Measurements from ENCODE around the gene VAV3. TPM values are rescaled to one million over a fixed set of nuclear protein-coding genes. Genes with fewer than 3 reads are reported as not detected.

The VAV3 gene
- total and polyA plus RNA-seq, 2 of the 8 experiments (the other 6 are each of a cell fraction or from before 2014, with no cell fraction given) = 2.9 to 7.9 TPM

- Histone ChIP-seq H3K36me3 (ENCODE audit: control insufficient read depth in 2 of 4, insufficient read depth in 4 of 4, low read length in 3 of 4) (no peaks in the 10 kb centered on the region), H3K18ac (ENCODE audit: extremely low read depth, low read length) (no peak overlapping the region), H3K27ac (ENCODE audit: low read depth, low read length) (no peak overlapping the region), H3K14ac (ENCODE audit: insufficient read length) (no peak overlapping the region), H2BK15ac (ENCODE audit: low read length) (no peak overlapping the region), H3K79me1 (ENCODE audit: low read depth, low read length) (no peaks in the 10 kb centered on the region), H4K8ac (ENCODE audit: extremely low read depth, insufficient read depth, low read length) (no peak overlapping the region), H3K4ac (replicated peaks; ENCODE audit: insufficient read length, low read depth, low read length) (no peak overlapping the region), H3K4me3 (ENCODE audit: extremely low read depth in 1 of 4, insufficient read depth in 2 of 4, low read depth in 3 of 4, low read length in 4 of 4) (no peak overlapping the region), H3K27me3 (replicated peaks in 1 of 4; ENCODE audit: control insufficient read depth in 3 of 4, extremely low read depth in 1 of 4, insufficient read depth in 3 of 4, low read length in 3 of 4) (no peaks in the 10 kb centered on the region), H2AFZ (ENCODE audit: low read length) (no peak overlapping the region), H3K9me3 (ENCODE audit: insufficient read depth in 2 of 2, low read depth in 1 of 2, low read length in 1 of 2) (no peaks in the 10 kb centered on the region), H3K9ac (replicated peaks in 1 of 4; ENCODE audit: extremely low read depth in 1 of 4, low read depth in 3 of 4, low read length in 3 of 4) (no peak overlapping the region), H4K91ac (replicated peaks; ENCODE audit: insufficient read length, low read length) (no peak overlapping the region), H3K4me2 (ENCODE audit: insufficient read depth in 1 of 2, low read depth in 2 of 2, low read length in 2 of 2) (no peak overlapping the region), H4K20me1 (replicated peaks in 1 of 2; ENCODE audit: control insufficient read depth in 1 of 2, insufficient read depth in 2 of 2, low read length in 2 of 2) (no peaks in the 10 kb centered on the region), H2BK120ac (replicated peaks; ENCODE audit: low read depth, low read length) (no peak overlapping the region), H3K56ac (replicated peaks; ENCODE audit: insufficient read length, low read depth, low read length) (no peak overlapping the region), H3K23me2 (ENCODE audit: low read depth, low read length) (no peaks in the 10 kb centered on the region), H4K5ac (ENCODE audit: insufficient read length, low read depth, low read length) (no peak overlapping the region), H2BK5ac (ENCODE audit: low read depth, low read length) (no peak overlapping the region), H3K79me2 (ENCODE audit: control insufficient read depth in 1 of 2, insufficient read depth in 2 of 2, low read length in 2 of 2) (no peaks in the 10 kb centered on the region), H3K23ac (ENCODE audit: insufficient read length) (no peak overlapping the region), H3K4me1 (replicated peaks in 1 of 4; ENCODE audit: control insufficient read depth in 3 of 4, insufficient read depth in 4 of 4, low read length in 3 of 4) (peaks cover 0 to 10% (median 7%) of the 10 kb centered on the region in 4 experiments; a peak in 4 of 7 replicates), H2BK12ac (ENCODE audit: low read depth, low read length) (no peak overlapping the region), H2AK5ac (ENCODE audit: low read depth, low read length) (no peak overlapping the region), H2BK20ac (ENCODE audit: low read length) (no peak overlapping the region)
- CTCF ChIA-PET (ENCODE audit: partially characterized antibody) = interaction anchor here (0.6 to 7.8 kb wide), 14 partner anchors 9 to 1500 kb away, joined by 3 to 69 read pairs (median 4); no protein-coding TSS in a partner anchor
- FAIRE-seq (no peak), DNase-seq (ENCODE audit: low read depth in 1 of 2, low spot score in 2 of 2) (no peak)
- POLR2A ChIA-PET (ENCODE audit: partially characterized antibody) = no interaction called here
- 87% methylated on average over 2 of the region's 2 CpGs; no CpG with 5 or more reads in 1 of the 2 experiments for WGBS, 2 experiments (ENCODE audit: extremely low coverage in 1 of 2, insufficient coverage in 1 of 2, insufficient read length in 1 of 2, insufficient replicate concordance in 2 of 2, low coverage in 1 of 2, low lambda C conversion rate in 2 of 2, missing lambda C conversion rate in 1 of 2)
- TF ChIP-seq ATF3 (IDR thresholded peaks at IDR 0.05; ENCODE audit: insufficient read depth, low read depth, low read length) (no peak), EP300 (IDR thresholded peaks at IDR 0.05; ENCODE audit: borderline replicate concordance in 1 of 2, low read depth in 2 of 2, low read length in 2 of 2) (no peak), CHD1 (IDR thresholded peaks at IDR 0.05; ENCODE audit: low read depth, low read length) (no peak)
Measured at GRCh38 chr1:107526524-107527198, 438.3 kb downstream of the VAV3 start.
